Activated gamma-delta T cell (primary cell): ENCODE measurements around the gene ANP32D.
"Not testable (repeated sequence)": the region's sequence is repeated elsewhere in the genome, so short reads cannot be mapped to it uniquely, and the experiment has no call there.

Experiments used
- DNase-seq: peaks from one replicate; lab custom pipeline; 2025; lab: John Stamatoyannopoulos, UW

The ANP32D gene

GRCh38 chr12:48500281-48500680 is 27.9 kb downstream of the ANP32D start:
- not testable (repeated sequence) for DNase-seq

GRCh38 chr12:48506836-48507235 is 34.5 kb downstream of the ANP32D start:
- DNase-seq = not testable (repeated sequence)

GRCh38 chr12:48508987-48509386 is 36.6 kb downstream of the ANP32D start:
- no peak for DNase-seq

GRCh38 chr12:48510111-48510510 is 37.8 kb downstream of the ANP32D start:
- DNase-seq = no peak

GRCh38 chr12:48512855-48513254 is 40.5 kb downstream of the ANP32D start:
- DNase-seq = no peak

- DNase-seq = no peak
These were observed 42.4 kb downstream of the ANP32D start for GRCh38 chr12:48514728-48515127.

GRCh38 chr12:48520381-48520780 is 48.0 kb downstream of the ANP32D start:
- DNase-seq = not testable (repeated sequence)
